ENCODE data around the gene FNDC3B.

The FNDC3B gene

GRCh38 chr3:172292422-172292821, 253.0 kb downstream of the FNDC3B start:
- no peak overlapping the region for H3K9ac ChIP-seq (ENCODE audit: low read length)
- no peak overlapping the region for H2AFZ ChIP-seq (ENCODE audit: low read length)
- H3K27me3 ChIP-seq (replicated peaks; ENCODE audit: insufficient read depth, low read length), result no peaks in the 10 kb centered on the region
- H3K4me2 ChIP-seq (ENCODE audit: low read depth, low read length), result no peak overlapping the region
- H3K4me1 ChIP-seq (ENCODE audit: low read length), result peaks cover 10% of the 10 kb centered on the region
- no peaks in the 10 kb centered on the region for H3F3A ChIP-seq (ENCODE audit: insufficient read depth, low read length)
- H3K36me3 ChIP-seq (replicated peaks; ENCODE audit: insufficient read depth, low read length), result peaks cover 10% of the 10 kb centered on the region; the same call in 1 of the 2 replicates
- no peaks in the 10 kb centered on the region for H3K9me2 ChIP-seq (replicated peaks; ENCODE audit: insufficient read depth, low read length)
- H3K27ac ChIP-seq (ENCODE audit: low read length), result no peak overlapping the region
- H3K4me3 ChIP-seq (ENCODE audit: low read length), result no peak overlapping the region
- H3K9me3 ChIP-seq (replicated peaks; ENCODE audit: insufficient read depth, low read length), result no peaks in the 10 kb centered on the region
- no peak for TF ChIP-seq EZH2phosphoT487 (IDR thresholded peaks at IDR 0.05; ENCODE audit: low read length)
- TF ChIP-seq EZH2 (optimal IDR thresholded peaks at IDR 0.05; ENCODE audit: low read depth, low read length), result no peak
- TF ChIP-seq CTCF (IDR thresholded peaks at IDR 0.05; ENCODE audit: low read length), result no peak
- H4K20me1 ChIP-seq (ENCODE audit: insufficient read depth, low read length), result peaks cover 4% of the 10 kb centered on the region; the same call in 1 of the 2 replicates
- peaks cover 45% of the 10 kb centered on the region for H3K79me2 ChIP-seq (ENCODE audit: low read length)
- no peak for DNase-seq

- peaks cover 45% of the 10 kb centered on the region for H3K79me2 ChIP-seq (ENCODE audit: low read length)
- peaks cover 4% of the 10 kb centered on the region; the same call in 1 of the 2 replicates for H4K20me1 ChIP-seq (ENCODE audit: insufficient read depth, low read length)
- H3K36me3 ChIP-seq (replicated peaks; ENCODE audit: insufficient read depth, low read length), result peaks cover 13% of the 10 kb centered on the region; the same call in 1 of the 2 replicates
Measured at GRCh38 chr3:172293093-172293492, 253.7 kb downstream of the FNDC3B start.

GRCh38 chr3:172294223-172294806, 254.9 kb downstream of the FNDC3B start:
- peaks cover 35% of the 10 kb centered on the region for H3K79me2 ChIP-seq (ENCODE audit: low read length)
- no peak overlapping the region for H3K4me2 ChIP-seq (ENCODE audit: low read depth, low read length)
- H3K36me3 ChIP-seq (replicated peaks; ENCODE audit: insufficient read depth, low read length), result peaks cover 17% of the 10 kb centered on the region; the same call in 1 of the 2 replicates

More at GRCh38 chr3:172293093-172293492, 253.7 kb downstream of the FNDC3B start:
- peaks cover 10% of the 10 kb centered on the region for H3K4me1 ChIP-seq (ENCODE audit: low read length)
- TF ChIP-seq CTCF (IDR thresholded peaks at IDR 0.05; ENCODE audit: low read length) (no peak), EZH2phosphoT487 (IDR thresholded peaks at IDR 0.05; ENCODE audit: low read length) (no peak), EZH2 (optimal IDR thresholded peaks at IDR 0.05; ENCODE audit: low read depth, low read length) (no peak)
- H3F3A ChIP-seq (ENCODE audit: insufficient read depth, low read length), result no peaks in the 10 kb centered on the region
- no peaks in the 10 kb centered on the region for H3K27me3 ChIP-seq (replicated peaks; ENCODE audit: insufficient read depth, low read length)
- no peak overlapping the region for H3K27ac ChIP-seq (ENCODE audit: low read length)
- no peaks in the 10 kb centered on the region for H3K9me3 ChIP-seq (replicated peaks; ENCODE audit: insufficient read depth, low read length)
- H3K9ac ChIP-seq (ENCODE audit: low read length), result no peak overlapping the region
- H3K4me3 ChIP-seq (ENCODE audit: low read length), result no peak overlapping the region
- H2AFZ ChIP-seq (ENCODE audit: low read length), result no peak overlapping the region
- no peak overlapping the region for H3K4me2 ChIP-seq (ENCODE audit: low read depth, low read length)
- no peaks in the 10 kb centered on the region for H3K9me2 ChIP-seq (replicated peaks; ENCODE audit: insufficient read depth, low read length)
- no peak for DNase-seq

More at GRCh38 chr3:172294223-172294806, 254.9 kb downstream of the FNDC3B start:
- TF ChIP-seq EZH2phosphoT487 (IDR thresholded peaks at IDR 0.05; ENCODE audit: low read length) (no peak), EZH2 (optimal IDR thresholded peaks at IDR 0.05; ENCODE audit: low read depth, low read length) (no peak), CTCF (IDR thresholded peaks at IDR 0.05; ENCODE audit: low read length) (no peak)
- Histone ChIP-seq H3K9me3 (replicated peaks; ENCODE audit: insufficient read depth, low read length) (no peaks in the 10 kb centered on the region), H3K9ac (ENCODE audit: low read length) (no peak overlapping the region), H3K4me1 (ENCODE audit: low read length) (peaks cover 2% of the 10 kb centered on the region; the same call in 1 of the 2 replicates), H3F3A (ENCODE audit: insufficient read depth, low read length) (no peaks in the 10 kb centered on the region), H3K4me3 (ENCODE audit: low read length) (no peak overlapping the region), H3K9me2 (replicated peaks; ENCODE audit: insufficient read depth, low read length) (no peaks in the 10 kb centered on the region), H3K27me3 (replicated peaks; ENCODE audit: insufficient read depth, low read length) (no peaks in the 10 kb centered on the region), H4K20me1 (ENCODE audit: insufficient read depth, low read length) (peaks cover 4% of the 10 kb centered on the region; the same call in 1 of the 2 replicates), H3K27ac (ENCODE audit: low read length) (no peak overlapping the region), H2AFZ (ENCODE audit: low read length) (no peak overlapping the region)
- DNase-seq, result no peak
